ENCODE measurements around the gene LRRC26. TPM values are rescaled to one million over a fixed set of nuclear protein-coding genes. Genes with fewer than 3 reads are reported as not detected.

Gene LRRC26
- total RNA-seq, 1 experiment from 2014 or later = 2.1 TPM

- TF ChIP-seq ZNF425 (CRISPR knock-in tag; conservative IDR thresholded peaks at IDR 0.05) = no peak
- TF ChIP-seq SMAD4 (CRISPR knock-in tag; IDR thresholded peaks at IDR 0.05) = no peak
- TF ChIP-seq ZMAT4 (CRISPR knock-in tag; IDR thresholded peaks at IDR 0.05) = no peak
- no peak for TF ChIP-seq ERG (CRISPR knock-in tag; IDR thresholded peaks at IDR 0.05)
- peak; percentile 55; the same call in 1 of the 2 replicates for TF ChIP-seq TEAD1 (CRISPR knock-in tag; IDR thresholded peaks at IDR 0.05)
- TF ChIP-seq SP1 (CRISPR knock-in tag; conservative IDR thresholded peaks at IDR 0.05) = peak; percentile 99
- no peak; the same call in 1 of the 2 replicates for TF ChIP-seq SMAD3 (CRISPR knock-in tag; IDR thresholded peaks at IDR 0.05; ENCODE audit: borderline replicate concordance)
- TF ChIP-seq TP53 (CRISPR knock-in tag; IDR thresholded peaks at IDR 0.05) = peak; percentile 76; the same call in 1 of the 2 replicates
- peak; percentile 37; the same call in 1 of the 2 replicates for TF ChIP-seq GABPB1 (CRISPR knock-in tag; IDR thresholded peaks at IDR 0.05)
- peak; percentile 88 for TF ChIP-seq FOXP4 (CRISPR knock-in tag; IDR thresholded peaks at IDR 0.05)
- TF ChIP-seq EMX1 (CRISPR knock-in tag; IDR thresholded peaks at IDR 0.05) = no peak
- no peak for TF ChIP-seq ZBTB43 (CRISPR knock-in tag; IDR thresholded peaks at IDR 0.05)
- peak; percentile 94 for TF ChIP-seq HMGXB4 (CRISPR knock-in tag; IDR thresholded peaks at IDR 0.05)
- no peak for TF ChIP-seq ELF4 (CRISPR knock-in tag; IDR thresholded peaks at IDR 0.05; ENCODE audit: low read depth)
- peak; percentile 85; the same call in 1 of the 2 replicates for TF ChIP-seq ARID4B (CRISPR knock-in tag; IDR thresholded peaks at IDR 0.05; ENCODE audit: borderline replicate concordance)
- no peak for TF ChIP-seq NR2C2 (CRISPR knock-in tag; IDR thresholded peaks at IDR 0.05)
- TF ChIP-seq NFYB (CRISPR knock-in tag; conservative IDR thresholded peaks at IDR 0.05; ENCODE audit: low read depth) = no peak
- TF ChIP-seq E2F5 (CRISPR knock-in tag; IDR thresholded peaks at IDR 0.05) = peak; percentile 87; the same call in 1 of the 2 replicates
- TF ChIP-seq CREB1 (CRISPR knock-in tag; IDR thresholded peaks at IDR 0.05) = peak; percentile 100
- TF ChIP-seq ZSCAN18 (CRISPR knock-in tag; IDR thresholded peaks at IDR 0.05) = no peak
- TF ChIP-seq MLX (CRISPR knock-in tag; IDR thresholded peaks at IDR 0.05) = no peak
Observed at GRCh38 chr9:137188490-137189296, 18.8 kb upstream of the LRRC26 start, which contains the start of the genes ANAPC2 and SSNA1 (continued).
